HepG2 (cell line): ENCODE measurements around the gene RELL2. TPM values are rescaled to one million over a fixed set of nuclear protein-coding genes. Genes with fewer than 3 reads are reported as not detected.
A peak's percentile ranks its signal among the peaks of the same experiment; 100 is the strongest.

Experiments
- CBX5 ChIP-seq: sonication (generic); formaldehyde crosslinking; IDR thresholded peaks from 2 replicates; pipeline ENCODE4 v1.4.0; 2020; ENCODE audit warnings: missing genetic modification reagents, borderline replicate concordance
- DMAP1 ChIP-seq: IDR thresholded peaks from 2 replicates; pipeline ENCODE4 v1.6.1; 2016
- E2F1 ChIP-seq: sonication (generic); formaldehyde crosslinking; IDR thresholded peaks from 2 replicates; pipeline ENCODE4 v1.5.0; 2020; ENCODE audit warnings: missing genetic modification reagents
- ELF1 ChIP-seq: sonication (generic); formaldehyde crosslinking; IDR thresholded peaks from 2 replicates; pipeline ENCODE4 v1.4.0; 2020; ENCODE audit warnings: missing genetic modification reagents
- HMG20A ChIP-seq: IDR thresholded peaks from 2 replicates; pipeline ENCODE4 v1.6.1; 2016; ENCODE audit warnings: borderline replicate concordance
- KDM6A ChIP-seq: IDR thresholded peaks from 2 replicates; pipeline ENCODE4 v1.6.1; 2016; ENCODE audit warnings: low read depth
- MXI1 ChIP-seq: IDR thresholded peaks from 3 replicates; pipeline ENCODE4 v1.6.1; 2012; ENCODE audit warnings: low read depth, low read length, inconsistent platforms, borderline replicate concordance
- NFKB2 ChIP-seq: sonication (generic); formaldehyde crosslinking; IDR thresholded peaks from 2 replicates; pipeline ENCODE4 v1.4.0; 2020; ENCODE audit warnings: missing genetic modification reagents, borderline replicate concordance
- NFYB ChIP-seq: sonication (generic); formaldehyde crosslinking; IDR thresholded peaks from 2 replicates; pipeline ENCODE4 v1.4.0; 2020; ENCODE audit warnings: missing genetic modification reagents
- NR2F1 ChIP-seq, 2 experiments: fragments of 450-650 bp in 1 of 2; formaldehyde crosslinking in 1 of 2; IDR thresholded peaks; 2 replicates each; pipeline versions ENCODE4 v1.5.0 to v1.6.1; 2016 to 2020; ENCODE audit warnings: mild to moderate bottlenecking in 1 of 2, missing compliant biosample characterization in 1 of 2, missing genetic modification reagents in 1 of 2, moderate library complexity in 1 of 2
- PITX1 ChIP-seq: sonication (generic); formaldehyde crosslinking; IDR thresholded peaks from 2 replicates; pipeline ENCODE4 v1.5.1; 2020; ENCODE audit warnings: mild to moderate bottlenecking, missing genetic modification reagents
- POGZ ChIP-seq: sonication (generic); formaldehyde crosslinking; IDR thresholded peaks from 2 replicates; pipeline ENCODE4 v1.4.0; 2020; ENCODE audit warnings: mild to moderate bottlenecking, missing genetic modification reagents
- REPIN1 ChIP-seq: sonication (generic); formaldehyde crosslinking; IDR thresholded peaks from 2 replicates; pipeline ENCODE4 v1.8.0; 2022; ENCODE audit warnings: missing genetic modification reagents, low read depth, mild to moderate bottlenecking, borderline replicate concordance
- SAP130 ChIP-seq: IDR thresholded peaks from 2 replicates; pipeline ENCODE4 v1.6.1; 2016; ENCODE audit warnings: low read depth
- TARDBP ChIP-seq: sonication (generic); formaldehyde crosslinking; IDR thresholded peaks from 2 replicates; pipeline ENCODE4 v1.8.0; 2022; ENCODE audit warnings: mild to moderate bottlenecking, missing genetic modification reagents
- TBL1XR1 ChIP-seq: fragments of 150-350 bp; IDR thresholded peaks from 2 replicates; pipeline ENCODE4 v1.6.1; 2014; ENCODE audit warnings: borderline replicate concordance, low read length; ENCODE audit not compliant: partially characterized antibody
- TEAD3 ChIP-seq: optimal IDR thresholded peaks from 2 replicates; pipeline ENCODE3; 2016; ENCODE audit warnings: borderline replicate concordance
- YEATS2 ChIP-seq: sonication (generic); formaldehyde crosslinking; IDR thresholded peaks from 2 replicates; pipeline ENCODE4 v1.4.0; 2020; ENCODE audit warnings: missing genetic modification reagents, borderline replicate concordance
- ZKSCAN1 ChIP-seq: fragments of 150-350 bp; IDR thresholded peaks from 2 replicates; pipeline ENCODE4 v1.6.1; 2014; ENCODE audit warnings: low read length
- ZNF598 ChIP-seq: sonication (generic); formaldehyde crosslinking; IDR thresholded peaks from 2 replicates; pipeline ENCODE4 v1.5.1; 2020; ENCODE audit warnings: mild to moderate bottlenecking, missing genetic modification reagents, borderline replicate concordance
- ZNF614 ChIP-seq: IDR thresholded peaks from 2 replicates; pipeline ENCODE4 v1.6.1; 2018; ENCODE audit warnings: missing biosample characterization, missing genetic modification reagents, inconsistent platforms, borderline replicate concordance
- polyA plus RNA-seq, 8 experiments: library from polyadenylated mRNA; depleted of rRNA in 3 of 8; stranded (reverse) in 7 of 8; unstranded in 1 of 8; fragments of >200 nt; fragmentation: Illumina TruSeq in 4 of 8; extraction: Trizol in 4 of 8; gene quantifications; 2 replicates each; pipeline versions ENCODE4 v1.2.1 to v1.2.3, GENCODE V29; 2011 to 2016; ENCODE audit warnings: low read depth in 4 of 8, missing spikeins in 1 of 8, mixed read lengths in 1 of 8; ENCODE audit not compliant: insufficient read depth in 1 of 8
- total RNA-seq, 5 experiments: library from RNA; depleted of rRNA; stranded (reverse); fragments of >200 nt; fragmentation: Illumina TruSeq; extraction: Trizol; gene quantifications; 2 replicates each; pipeline ENCODE4 v1.2.3, GENCODE V29; 2016; ENCODE audit warnings: low read depth in 1 of 5
- TF ChIP-seq, protein P1 (sequence below): IDR thresholded peaks from 2 replicates; pipeline ENCODE4 v1.6.1; 2012; ENCODE audit warnings: low read depth, low read length, improper control_type of control experiment
- TF ChIP-seq, protein P2 (sequence below): sonication (generic); formaldehyde crosslinking; IDR thresholded peaks from 2 replicates; pipeline ENCODE4 v1.4.0; 2020; ENCODE audit warnings: missing genetic modification reagents
- TF ChIP-seq, protein P3 (sequence below): IDR thresholded peaks from 2 replicates; pipeline ENCODE4 v1.4.0; 2020; ENCODE audit warnings: mild to moderate bottlenecking, missing genetic modification reagents

RELL2 gene
- total and polyA plus RNA-seq, 2 of the 13 experiments (the other 11 are each of a cell fraction or from before 2014, with no cell fraction given) = 6.4 to 8.3 TPM

- no peak for TF ChIP-seq E2F1 (CRISPR knock-in tag)
- TF ChIP-seq ZKSCAN1 = no peak
- no peak for TF ChIP-seq CBX5
- peak; percentile 67 for TF ChIP-seq SAP130 (CRISPR knock-in tag)
- TF ChIP-seq REPIN1 = peak; percentile 44; the same call in 1 of the 2 replicates
- TF ChIP-seq, protein P1, sequence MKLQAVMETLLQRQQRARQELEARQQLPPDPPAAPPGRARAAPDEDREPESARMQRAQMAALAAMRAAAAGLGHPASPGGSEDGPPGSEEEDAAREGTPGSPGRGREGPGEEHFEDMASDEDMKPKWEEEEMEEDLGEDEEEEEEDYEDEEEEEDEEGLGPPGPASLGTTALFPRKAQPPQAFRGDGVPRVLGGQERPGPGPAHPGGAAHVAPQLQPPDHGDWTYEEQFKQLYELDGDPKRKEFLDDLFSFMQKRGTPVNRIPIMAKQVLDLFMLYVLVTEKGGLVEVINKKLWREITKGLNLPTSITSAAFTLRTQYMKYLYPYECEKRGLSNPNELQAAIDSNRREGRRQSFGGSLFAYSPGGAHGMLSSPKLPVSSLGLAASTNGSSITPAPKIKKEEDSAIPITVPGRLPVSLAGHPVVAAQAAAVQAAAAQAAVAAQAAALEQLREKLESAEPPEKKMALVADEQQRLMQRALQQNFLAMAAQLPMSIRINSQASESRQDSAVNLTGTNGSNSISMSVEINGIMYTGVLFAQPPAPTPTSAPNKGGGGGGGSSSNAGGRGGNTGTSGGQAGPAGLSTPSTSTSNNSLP = peak; percentile 88
- no peak for TF ChIP-seq MXI1
- TF ChIP-seq POGZ (CRISPR knock-in tag) = peak; percentile 57; the same call in 1 of the 2 replicates
- TF ChIP-seq NFYB (CRISPR knock-in tag) = no peak
- TF ChIP-seq, protein P2, sequence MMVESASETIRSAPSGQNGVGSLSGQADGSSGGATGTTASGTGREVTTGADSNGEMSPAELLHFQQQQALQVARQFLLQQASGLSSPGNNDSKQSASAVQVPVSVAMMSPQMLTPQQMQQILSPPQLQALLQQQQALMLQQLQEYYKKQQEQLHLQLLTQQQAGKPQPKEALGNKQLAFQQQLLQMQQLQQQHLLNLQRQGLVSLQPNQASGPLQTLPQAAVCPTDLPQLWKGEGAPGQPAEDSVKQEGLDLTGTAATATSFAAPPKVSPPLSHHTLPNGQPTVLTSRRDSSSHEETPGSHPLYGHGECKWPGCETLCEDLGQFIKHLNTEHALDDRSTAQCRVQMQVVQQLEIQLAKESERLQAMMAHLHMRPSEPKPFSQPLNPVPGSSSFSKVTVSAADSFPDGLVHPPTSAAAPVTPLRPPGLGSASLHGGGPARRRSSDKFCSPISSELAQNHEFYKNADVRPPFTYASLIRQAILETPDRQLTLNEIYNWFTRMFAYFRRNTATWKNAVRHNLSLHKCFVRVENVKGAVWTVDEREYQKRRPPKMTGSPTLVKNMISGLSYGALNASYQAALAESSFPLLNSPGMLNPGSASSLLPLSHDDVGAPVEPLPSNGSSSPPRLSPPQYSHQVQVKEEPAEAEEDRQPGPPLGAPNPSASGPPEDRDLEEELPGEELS = peak; percentile 78
- peak; percentile 49 for TF ChIP-seq TBL1XR1
- peak; percentile 39; the same call in 1 of the 2 replicates for TF ChIP-seq KDM6A
- TF ChIP-seq TARDBP (CRISPR knock-in tag) = peak; percentile 52; the same call in 1 of the 2 replicates
- TF ChIP-seq ZNF598 (CRISPR knock-in tag) = no peak
- peak; percentile 47; the same call in 1 of the 2 replicates for TF ChIP-seq YEATS2
- peak; percentile 62 for TF ChIP-seq TEAD3 (CRISPR knock-in tag)
- TF ChIP-seq NFKB2 (CRISPR knock-in tag) = no peak
- TF ChIP-seq ELF1 (CRISPR knock-in tag) = 0 out of 2 replicates have a peak, but pooled peaks have one; percentile 37
- peak; percentile 76 to 90 for TF ChIP-seq NR2F1 (CRISPR knock-in tag; IDR thresholded peaks at IDR 0.05)
- TF ChIP-seq, protein P3, sequence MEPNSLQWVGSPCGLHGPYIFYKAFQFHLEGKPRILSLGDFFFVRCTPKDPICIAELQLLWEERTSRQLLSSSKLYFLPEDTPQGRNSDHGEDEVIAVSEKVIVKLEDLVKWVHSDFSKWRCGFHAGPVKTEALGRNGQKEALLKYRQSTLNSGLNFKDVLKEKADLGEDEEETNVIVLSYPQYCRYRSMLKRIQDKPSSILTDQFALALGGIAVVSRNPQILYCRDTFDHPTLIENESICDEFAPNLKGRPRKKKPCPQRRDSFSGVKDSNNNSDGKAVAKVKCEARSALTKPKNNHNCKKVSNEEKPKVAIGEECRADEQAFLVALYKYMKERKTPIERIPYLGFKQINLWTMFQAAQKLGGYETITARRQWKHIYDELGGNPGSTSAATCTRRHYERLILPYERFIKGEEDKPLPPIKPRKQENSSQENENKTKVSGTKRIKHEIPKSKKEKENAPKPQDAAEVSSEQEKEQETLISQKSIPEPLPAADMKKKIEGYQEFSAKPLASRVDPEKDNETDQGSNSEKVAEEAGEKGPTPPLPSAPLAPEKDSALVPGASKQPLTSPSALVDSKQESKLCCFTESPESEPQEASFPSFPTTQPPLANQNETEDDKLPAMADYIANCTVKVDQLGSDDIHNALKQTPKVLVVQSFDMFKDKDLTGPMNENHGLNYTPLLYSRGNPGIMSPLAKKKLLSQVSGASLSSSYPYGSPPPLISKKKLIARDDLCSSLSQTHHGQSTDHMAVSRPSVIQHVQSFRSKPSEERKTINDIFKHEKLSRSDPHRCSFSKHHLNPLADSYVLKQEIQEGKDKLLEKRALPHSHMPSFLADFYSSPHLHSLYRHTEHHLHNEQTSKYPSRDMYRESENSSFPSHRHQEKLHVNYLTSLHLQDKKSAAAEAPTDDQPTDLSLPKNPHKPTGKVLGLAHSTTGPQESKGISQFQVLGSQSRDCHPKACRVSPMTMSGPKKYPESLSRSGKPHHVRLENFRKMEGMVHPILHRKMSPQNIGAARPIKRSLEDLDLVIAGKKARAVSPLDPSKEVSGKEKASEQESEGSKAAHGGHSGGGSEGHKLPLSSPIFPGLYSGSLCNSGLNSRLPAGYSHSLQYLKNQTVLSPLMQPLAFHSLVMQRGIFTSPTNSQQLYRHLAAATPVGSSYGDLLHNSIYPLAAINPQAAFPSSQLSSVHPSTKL = peak; percentile 91
- TF ChIP-seq DMAP1 (CRISPR knock-in tag) = no peak
- 0 out of 2 replicates have a peak, but pooled peaks have one; percentile 73 for TF ChIP-seq ZNF614 (CRISPR knock-in tag)
- TF ChIP-seq PITX1 = peak; percentile 57
- TF ChIP-seq HMG20A (CRISPR knock-in tag) = peak; percentile 74; the same call in 1 of the 2 replicates
These were observed 46.7 kb upstream of the RELL2 start (continued) for GRCh38 chr5:141590127-141590526.
